Hepatocyte (in vitro differentiated cells): ENCODE data around the gene OSBPL2.

Source experiments
- CTCF ChIP-seq: fragments of 200-600 bp; sonication (generic); IDR thresholded peaks from 2 replicates; pipeline ENCODE4 v1.5.1; 2016; ENCODE audit warnings: antibody characterized with exemption, mild to moderate bottlenecking; ENCODE audit not compliant: poor library complexity
- EZH2phosphoT487 ChIP-seq: fragments of 200-600 bp; sonication (generic); IDR thresholded peaks from one replicate; pipeline ENCODE4 v1.6.1; 2018; ENCODE audit warnings: antibody characterized with exemption, mild to moderate bottlenecking, low read depth, moderate library complexity; ENCODE audit not compliant: unreplicated experiment, severe bottlenecking

DNA sequence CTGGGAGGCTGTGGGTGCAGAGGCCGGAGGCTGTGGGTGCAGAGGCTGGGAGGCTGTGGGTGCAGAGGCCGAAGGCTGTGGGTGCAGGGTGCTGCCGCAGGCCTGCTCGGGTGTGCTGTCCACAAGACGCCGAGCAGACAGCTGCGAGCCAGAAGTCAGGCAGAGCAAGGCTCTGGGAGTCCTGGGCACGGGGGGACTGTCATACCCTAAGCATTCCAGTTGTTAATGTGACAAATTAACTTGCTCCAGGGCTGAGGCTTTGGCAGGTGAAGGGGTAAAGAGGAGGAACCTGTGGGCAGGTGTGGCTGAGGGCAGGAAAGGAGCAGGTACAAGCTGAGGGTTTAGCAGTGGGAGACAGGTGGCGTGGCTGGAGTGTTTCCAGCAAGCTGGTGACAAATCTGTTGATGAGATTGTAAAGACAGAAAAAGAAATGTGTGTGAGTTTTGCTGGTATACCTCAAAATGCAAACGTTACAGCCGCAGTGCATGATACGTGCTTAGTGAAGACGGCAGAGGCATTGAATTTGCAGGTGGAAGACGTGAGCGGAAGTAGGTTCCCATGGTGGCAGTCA, 50.3 kb downstream of the OSBPL2 start:
- no peak for TF ChIP-seq CTCF
- TF ChIP-seq EZH2phosphoT487, result no peak
